Endothelial cell of umbilical vein (primary cell): ENCODE results near the gene ITIH4. TPM values are rescaled to one million over a fixed set of nuclear protein-coding genes. Genes with fewer than 3 reads are reported as not detected.

Experiments
- BruUV-seq: library from RNA; stranded (reverse); fragments of 400-500 nt; replicated peaks from 2 replicates; lab custom pipeline; 2021; lab: Mats Ljungman, UMichigan
- CTCF ChIA-PET: fragments of 300-600, 350-600 bp; sonication (Branson Sonifier 250); formaldehyde crosslinking; loops from one replicate; lab custom pipeline; 2021; ENCODE audit warnings: antibody characterized with exemption, inconsistent platforms; lab: Charles Lee
- POLR2A ChIA-PET: fragments of 300-600, 350-600 bp; sonication (Branson Sonifier 250); formaldehyde crosslinking; loops from one replicate; lab custom pipeline; 2021; ENCODE audit warnings: antibody characterized with exemption, inconsistent platforms; lab: Charles Lee
- DNase-seq: peaks from one replicate; pipeline ENCODE4 v3.0.0-alpha.2; 2011; ENCODE audit warnings: low read depth, low spot score
- FAIRE-seq: peaks from 2 replicates; lab custom pipeline; 2011; peaks lifted over from hg19 to GRCh38; lab: Jason Lieb, UNC
- H2AFZ ChIP-seq: 2 replicates; pipeline ENCODE4 v1.6.0; 2012; ENCODE audit warnings: low read depth, low read length, control low read depth, inconsistent platforms
- H3K27ac ChIP-seq: 2 replicates; pipeline ENCODE4 v1.5.1; 2011; ENCODE audit warnings: low read depth, mild to moderate bottlenecking, control low read depth, low read length, moderate library complexity; ENCODE audit not compliant: insufficient read depth
- H3K27me3 ChIP-seq, 2 experiments: 2 replicates each; pipeline versions ENCODE4 v1.6.0 to v1.6.1; 2011; ENCODE audit warnings: low read length in 2 of 2, mixed read lengths in 1 of 2; ENCODE audit not compliant: control insufficient read depth in 2 of 2, insufficient read depth in 2 of 2
- H3K36me3 ChIP-seq, 2 experiments: 2 replicates in 1 of 2; 3 replicates in 1 of 2; pipeline ENCODE4 v1.5.1; 2011; ENCODE audit warnings: low read length in 2 of 2, mild to moderate bottlenecking in 1 of 2, moderate library complexity in 1 of 2; ENCODE audit not compliant: control insufficient read depth in 2 of 2, insufficient read depth in 2 of 2; ENCODE audit errors: extremely low read depth in 1 of 2
- H3K4me1 ChIP-seq: 3 replicates; pipeline ENCODE4 v1.5.1; 2011; ENCODE audit warnings: mild to moderate bottlenecking, low read length; ENCODE audit not compliant: control insufficient read depth, insufficient read depth; ENCODE audit errors: extremely low read depth
- H3K4me2 ChIP-seq: 2 replicates; pipeline ENCODE4 v1.6.1; 2011; ENCODE audit warnings: low read length, control low read depth, mixed read lengths; ENCODE audit not compliant: insufficient read depth
- H3K4me3 ChIP-seq, 3 experiments: fragments of 200-600 bp in 1 of 3; sonication (generic), shearing (Covaris generic) in 1 of 3; replicated peaks in 1 of 3; 2 replicates each; pipeline ENCODE4 v1.5.1; 2011 to 2016; ENCODE audit warnings: control low read depth in 3 of 3, low read length in 3 of 3, mild to moderate bottlenecking in 2 of 3, inconsistent platforms in 1 of 3, low read depth in 1 of 3, moderate library complexity in 1 of 3; ENCODE audit not compliant: insufficient read depth in 1 of 3
- H3K79me2 ChIP-seq: 2 replicates; pipeline ENCODE4 v1.6.0; 2012; ENCODE audit warnings: low read length, inconsistent platforms; ENCODE audit not compliant: control insufficient read depth, insufficient read depth
- H3K9ac ChIP-seq: replicated peaks from 2 replicates; pipeline ENCODE3; 2011; ENCODE audit warnings: low read length, control low read depth; ENCODE audit not compliant: insufficient read depth; ENCODE audit errors: extremely low read depth
- H3K9me1 ChIP-seq: replicated peaks from 3 replicates; pipeline ENCODE4 v1.6.0; 2011; ENCODE audit warnings: mild to moderate bottlenecking, low read length; ENCODE audit not compliant: control insufficient read depth, insufficient read depth; ENCODE audit errors: extremely low read depth
- H3K9me3 ChIP-seq: replicated peaks from 2 replicates; pipeline ENCODE4 v1.5.1; 2012; ENCODE audit warnings: low read length, inconsistent platforms; ENCODE audit not compliant: control insufficient read depth, insufficient read depth
- H4K20me1 ChIP-seq: replicated peaks from 2 replicates; pipeline ENCODE3; 2011; ENCODE audit warnings: mild to moderate bottlenecking, low read length; ENCODE audit not compliant: control insufficient read depth, insufficient read depth; ENCODE audit errors: extremely low read depth
- JUN ChIP-seq: IDR thresholded peaks from 2 replicates; pipeline ENCODE4 v1.6.1; 2011; ENCODE audit warnings: borderline replicate concordance, low read depth; ENCODE audit not compliant: insufficient read length, insufficient read depth
- MAX ChIP-seq: IDR thresholded peaks from 2 replicates; pipeline ENCODE4 v1.6.1; 2011; ENCODE audit not compliant: insufficient read depth, insufficient read length
- POLR2AphosphoS5 ChIP-seq: IDR thresholded peaks from 2 replicates; pipeline ENCODE4 v1.6.1; 2012; ENCODE audit warnings: low read depth, mild to moderate bottlenecking, control low read depth, low read length, moderate library complexity; ENCODE audit not compliant: insufficient read depth
- dilution Hi-C: fragments of 300-500 bp; cut with MboI; formaldehyde crosslinking; loops from one replicate; pipeline ENCODE4 v1.15.0; 2019; ENCODE audit warnings: low sequenced_read_pairs; ENCODE audit not compliant: extremely low pct_ligation_motif_present
- intact Hi-C: fragments of 100-400 bp; cut with micrococcal nuclease; formaldehyde crosslinking; loops from one replicate; pipeline ENCODE4 v1.10.0; 2022
- polyA plus RNA-seq, 4 experiments: library from polyadenylated mRNA; depleted of rRNA in 3 of 4; stranded (reverse) in 3 of 4; unstranded in 1 of 4; fragments of >200 nt; gene quantifications; 2 replicates each; pipeline versions ENCODE4 v1.2.1 to v1.2.3, GENCODE V29; 2011 to 2012; ENCODE audit warnings: missing spikeins in 1 of 4
- total RNA-seq: library from RNA; stranded (reverse); gene quantifications from 2 replicates; pipeline ENCODE4 v1.2.3, GENCODE V29; 2021

The ITIH4 gene
- total and polyA plus RNA-seq, 2 donors (not counting 3 experiments of a cell fraction or from before 2014, with no cell fraction given), result 0.17 to 2.4 TPM

- no peaks in the 10 kb centered on the region for H3K4me1 ChIP-seq
- BruUV-seq, result no TSS peak
- no peak for DNase-seq
- H3K4me2 ChIP-seq, result no peak overlapping the region
- no peaks in the 10 kb centered on the region for H4K20me1 ChIP-seq
- FAIRE-seq, result no peak
- dilution Hi-C loops, result no loop called here
- intact Hi-C loops, result no loop called here
- no peaks in the 10 kb centered on the region for H3K9me3 ChIP-seq
- no peak overlapping the region for H3K9ac ChIP-seq
- H3K27ac ChIP-seq, result no peak overlapping the region
- ChIA-PET POLR2A (no interaction called here), CTCF (interaction anchor here (0.9 to 1.4 kb wide), 3 partner anchors 9 to 331 kb away, joined by 3 to 4 read pairs (median 3); no protein-coding TSS in a partner anchor)
- no peaks in the 10 kb centered on the region for H3K79me2 ChIP-seq
- H3K4me3 ChIP-seq, result no peak overlapping the region
- H3K27me3 ChIP-seq, result peaks cover 0 to 13% of the 10 kb centered on the region in 2 experiments
- TF ChIP-seq POLR2AphosphoS5, result no peak
- TF ChIP-seq MAX, result no peak
- no peak overlapping the region for H2AFZ ChIP-seq
- H3K9me1 ChIP-seq, result no peaks in the 10 kb centered on the region
- H3K36me3 ChIP-seq, result no peaks in the 10 kb centered on the region
Measured at GRCh38 chr3:52783211-52783555, 47.3 kb downstream of the ITIH4 start.

GRCh38 chr3:52782412-52783210 is 47.9 kb downstream of the ITIH4 start:
- dilution Hi-C loops, result no loop called here

More at GRCh38 chr3:52782412-52783210, 47.9 kb downstream of the ITIH4 start:
- DNase-seq (no peak), FAIRE-seq (no peak)
- intact Hi-C loops, result no loop called here
- H3K27me3 ChIP-seq, result peaks cover 0 to 13% of the 10 kb centered on the region in 2 experiments
- no peak overlapping the region for H2AFZ ChIP-seq
- CTCF ChIA-PET, result interaction anchor here (0.9 to 1.4 kb wide), 4 partner anchors 9 to 332 kb away, joined by 3 to 4 read pairs (median 3); no protein-coding TSS in a partner anchor
- no peaks in the 10 kb centered on the region for H3K9me3 ChIP-seq
- POLR2A ChIA-PET, result no interaction called here
- H3K9ac ChIP-seq, result no peak overlapping the region
- no peaks in the 10 kb centered on the region for H3K4me1 ChIP-seq
- no TSS peak for BruUV-seq
- H3K4me2 ChIP-seq, result no peak overlapping the region
- no peaks in the 10 kb centered on the region for H3K79me2 ChIP-seq
- no peaks in the 10 kb centered on the region for H4K20me1 ChIP-seq
- no peaks in the 10 kb centered on the region for H3K9me1 ChIP-seq
- H3K36me3 ChIP-seq, result no peaks in the 10 kb centered on the region
- no peak overlapping the region for H3K4me3 ChIP-seq
- no peak overlapping the region for H3K27ac ChIP-seq
- no peak for TF ChIP-seq JUN
